ENCODE data around the gene MED10. TPM values are rescaled to one million over a fixed set of nuclear protein-coding genes. Genes with fewer than 3 reads are reported as not detected.

The MED10 gene
- total RNA-seq, 2 donors from 2014 or later: 22.1 to 28.6 TPM

GRCh38 chr5:6350277-6351090, 27.9 kb downstream of the MED10 start:
- Histone ChIP-seq H3K9ac (ENCODE audit: extremely low read depth, low read length, poor library complexity, severe bottlenecking) (no peak overlapping the region), H3K36me3 (ENCODE audit: control insufficient read depth, insufficient read depth, low read length) (no peaks in the 10 kb centered on the region), H3K4me1 (ENCODE audit: control insufficient read depth, insufficient read depth, low read length) (no peaks in the 10 kb centered on the region), H3K9me3 (ENCODE audit: control insufficient read depth, low read length) (no peaks in the 10 kb centered on the region), H3K27me3 (ENCODE audit: control insufficient read depth, insufficient read depth, low read length, poor library complexity, severe bottlenecking) (no peaks in the 10 kb centered on the region), H3K27ac (ENCODE audit: low read depth, low read length) (no peak overlapping the region), H3K4me3 (ENCODE audit: low read length) (no peak overlapping the region)
- peaks cover 18% of the 10 kb centered on the region for H3K27me3 Mint-ChIP-seq (ENCODE audit: insufficient read depth)
- H3K9me3 Mint-ChIP-seq: no peaks in the 10 kb centered on the region
- H3K4me3 Mint-ChIP-seq: no peak overlapping the region
- H3K27ac Mint-ChIP-seq: no peak overlapping the region
- H3K36me3 Mint-ChIP-seq (ENCODE audit: low read depth): no peaks in the 10 kb centered on the region
- TF ChIP-seq, protein P1, sequence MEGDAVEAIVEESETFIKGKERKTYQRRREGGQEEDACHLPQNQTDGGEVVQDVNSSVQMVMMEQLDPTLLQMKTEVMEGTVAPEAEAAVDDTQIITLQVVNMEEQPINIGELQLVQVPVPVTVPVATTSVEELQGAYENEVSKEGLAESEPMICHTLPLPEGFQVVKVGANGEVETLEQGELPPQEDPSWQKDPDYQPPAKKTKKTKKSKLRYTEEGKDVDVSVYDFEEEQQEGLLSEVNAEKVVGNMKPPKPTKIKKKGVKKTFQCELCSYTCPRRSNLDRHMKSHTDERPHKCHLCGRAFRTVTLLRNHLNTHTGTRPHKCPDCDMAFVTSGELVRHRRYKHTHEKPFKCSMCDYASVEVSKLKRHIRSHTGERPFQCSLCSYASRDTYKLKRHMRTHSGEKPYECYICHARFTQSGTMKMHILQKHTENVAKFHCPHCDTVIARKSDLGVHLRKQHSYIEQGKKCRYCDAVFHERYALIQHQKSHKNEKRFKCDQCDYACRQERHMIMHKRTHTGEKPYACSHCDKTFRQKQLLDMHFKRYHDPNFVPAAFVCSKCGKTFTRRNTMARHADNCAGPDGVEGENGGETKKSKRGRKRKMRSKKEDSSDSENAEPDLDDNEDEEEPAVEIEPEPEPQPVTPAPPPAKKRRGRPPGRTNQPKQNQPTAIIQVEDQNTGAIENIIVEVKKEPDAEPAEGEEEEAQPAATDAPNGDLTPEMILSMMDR (conservative IDR thresholded peaks at IDR 0.05): no peak
- H3K4me1 Mint-ChIP-seq: no peaks in the 10 kb centered on the region
- no peak for DNase-seq
- WGBS, 2 experiments (ENCODE audit: insufficient coverage in 1 of 2, insufficient read length in 1 of 2): 71 to 87% methylated on average over 14 to 18 of the region's 18 CpGs

DNA sequence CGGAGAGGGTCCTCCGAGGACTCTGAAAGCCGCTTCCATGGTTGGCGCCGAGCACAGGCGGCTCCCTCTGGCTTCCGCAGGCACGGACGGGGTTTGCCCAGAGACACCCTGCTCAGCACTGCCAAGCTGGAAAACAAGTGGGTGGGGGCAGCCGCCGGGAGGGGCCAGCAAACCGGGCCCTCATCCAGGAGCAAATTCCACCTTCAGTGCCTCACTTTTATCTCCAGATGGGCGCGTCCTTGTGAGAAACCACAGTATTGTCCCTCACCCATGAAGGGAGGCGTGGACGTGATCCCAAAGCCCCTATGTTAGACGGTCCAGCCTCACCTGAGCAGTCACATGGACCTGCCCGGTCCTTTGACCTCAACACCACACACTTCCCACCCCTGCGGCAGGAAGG, 29.0 kb downstream of the MED10 start:
- Mint-ChIP-seq H3K36me3 (ENCODE audit: low read depth) (no peaks in the 10 kb centered on the region), H3K9me3 (no peaks in the 10 kb centered on the region), H3K27me3 (ENCODE audit: insufficient read depth) (peaks cover 16% of the 10 kb centered on the region), H3K4me3 (no peak overlapping the region), H3K4me1 (no peaks in the 10 kb centered on the region), H3K27ac (no peak overlapping the region)
- Histone ChIP-seq H3K4me1 (ENCODE audit: control insufficient read depth, insufficient read depth, low read length) (no peaks in the 10 kb centered on the region), H3K36me3 (ENCODE audit: control insufficient read depth, insufficient read depth, low read length) (no peaks in the 10 kb centered on the region), H3K4me3 (ENCODE audit: low read length) (no peak overlapping the region), H3K27ac (ENCODE audit: low read depth, low read length) (no peak overlapping the region), H3K9me3 (ENCODE audit: control insufficient read depth, low read length) (no peaks in the 10 kb centered on the region), H3K9ac (ENCODE audit: extremely low read depth, low read length, poor library complexity, severe bottlenecking) (no peak overlapping the region), H3K27me3 (ENCODE audit: control insufficient read depth, insufficient read depth, low read length, poor library complexity, severe bottlenecking) (no peaks in the 10 kb centered on the region)
- no peak for DNase-seq
- TF ChIP-seq, protein P1 (conservative IDR thresholded peaks at IDR 0.05): no peak
- WGBS, 2 experiments (ENCODE audit: insufficient coverage in 1 of 2, insufficient read length in 1 of 2): 90 to 92% methylated on average over 10 to 19 of the region's 19 CpGs

DNA sequence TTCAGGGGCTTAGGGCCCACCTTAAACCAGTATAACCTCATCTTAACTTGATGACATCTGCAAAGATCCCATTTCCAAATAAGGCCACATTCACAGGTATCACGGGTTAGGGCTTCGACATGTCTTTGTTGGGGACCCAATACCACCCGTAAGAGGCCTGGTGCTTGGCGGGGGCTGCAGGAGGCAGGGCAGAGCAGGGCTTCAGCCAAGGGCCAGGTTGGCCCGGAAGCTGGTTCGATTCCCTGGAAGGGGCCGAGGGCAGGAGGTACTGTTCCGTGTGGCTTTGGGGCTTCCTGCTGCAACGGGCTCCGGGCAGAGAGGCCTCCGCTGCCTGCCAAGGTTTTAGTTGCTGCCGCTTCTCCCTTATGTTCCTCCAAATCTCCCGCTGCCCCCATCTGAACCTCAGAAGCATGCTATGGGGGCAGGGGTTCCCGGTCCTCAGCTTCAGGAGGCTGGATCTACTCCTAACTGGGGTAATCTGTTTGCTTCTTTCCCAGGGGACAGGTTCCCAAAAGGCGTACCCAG, 29.8 kb downstream of the MED10 start:
- Histone ChIP-seq H3K4me1 (ENCODE audit: control insufficient read depth, insufficient read depth, low read length) (no peaks in the 10 kb centered on the region), H3K4me3 (ENCODE audit: low read length) (no peak overlapping the region), H3K9me3 (ENCODE audit: control insufficient read depth, low read length) (no peaks in the 10 kb centered on the region), H3K27ac (ENCODE audit: low read depth, low read length) (no peak overlapping the region), H3K9ac (ENCODE audit: extremely low read depth, low read length, poor library complexity, severe bottlenecking) (no peak overlapping the region), H3K36me3 (ENCODE audit: control insufficient read depth, insufficient read depth, low read length) (no peaks in the 10 kb centered on the region), H3K27me3 (ENCODE audit: control insufficient read depth, insufficient read depth, low read length, poor library complexity, severe bottlenecking) (no peaks in the 10 kb centered on the region)
- Mint-ChIP-seq H3K27me3 (ENCODE audit: insufficient read depth) (peaks cover 16% of the 10 kb centered on the region), H3K9me3 (no peaks in the 10 kb centered on the region), H3K27ac (no peak overlapping the region), H3K4me3 (no peak overlapping the region), H3K4me1 (no peaks in the 10 kb centered on the region), H3K36me3 (ENCODE audit: low read depth) (no peaks in the 10 kb centered on the region)
- TF ChIP-seq, protein P1 (conservative IDR thresholded peaks at IDR 0.05): no peak
- DNase-seq: no peak
- WGBS, 2 experiments (ENCODE audit: insufficient coverage in 1 of 2, insufficient read length in 1 of 2): 92 to 94% methylated on average over 9 to 15 of the region's 15 CpGs
